ENCODE results near the gene CECR2.
"Not testable (repeated sequence)": the region's sequence is repeated elsewhere in the genome, so short reads cannot be mapped to it uniquely, and the experiment has no call there.

CECR2 gene

GRCh38 chr22:17400305-17400704, 31.0 kb downstream of the CECR2 start:
- H3K4me3 ChIP-seq (ENCODE audit: low read depth, low read length): no peak overlapping the region

GRCh38 chr22:17401728-17402127, 32.5 kb downstream of the CECR2 start:
- H3K4me3 ChIP-seq (ENCODE audit: low read depth, low read length): no peak overlapping the region

GRCh38 chr22:17402293-17402692, 33.0 kb downstream of the CECR2 start:
- no peak overlapping the region for H3K4me3 ChIP-seq (ENCODE audit: low read depth, low read length)

GRCh38 chr22:17403906-17404305, 34.6 kb downstream of the CECR2 start:
- no peak overlapping the region for H3K4me3 ChIP-seq (ENCODE audit: low read depth, low read length)

GRCh38 chr22:17407643-17408042, 38.4 kb downstream of the CECR2 start:
- H3K4me3 ChIP-seq (ENCODE audit: low read depth, low read length): no peak overlapping the region

GRCh38 chr22:17410576-17410975, 41.3 kb downstream of the CECR2 start:
- no peak overlapping the region for H3K4me3 ChIP-seq (ENCODE audit: low read depth, low read length)

GRCh38 chr22:17411213-17411612, 42.0 kb downstream of the CECR2 start:
- no peak overlapping the region for H3K4me3 ChIP-seq (ENCODE audit: low read depth, low read length)

- H3K4me3 ChIP-seq (ENCODE audit: low read depth, low read length): no peak overlapping the region
Observed at GRCh38 chr22:17412232-17412631, 43.0 kb downstream of the CECR2 start.

GRCh38 chr22:17418890-17419324, 49.6 kb downstream of the CECR2 start:
- H3K4me3 ChIP-seq (ENCODE audit: low read depth, low read length): no peak overlapping the region

- no peak overlapping the region for H3K4me3 ChIP-seq (ENCODE audit: low read depth, low read length)
Observed at GRCh38 chr22:17419348-17419747, 50.1 kb downstream of the CECR2 start.

GRCh38 chr22:17422736-17423343, 53.6 kb downstream of the CECR2 start:
- H3K4me3 ChIP-seq (ENCODE audit: low read depth, low read length): no peak overlapping the region

GRCh38 chr22:17423616-17424015, 54.4 kb downstream of the CECR2 start:
- H3K4me3 ChIP-seq (ENCODE audit: low read depth, low read length): no peak overlapping the region

GRCh38 chr22:17427528-17427927, 58.3 kb downstream of the CECR2 start:
- H3K4me3 ChIP-seq (ENCODE audit: low read depth, low read length): not testable (repeated sequence)

- H3K4me3 ChIP-seq (ENCODE audit: low read depth, low read length): no peak overlapping the region
Observed at GRCh38 chr22:17429516-17429915, 60.3 kb downstream of the CECR2 start.

- no peak overlapping the region for H3K4me3 ChIP-seq (ENCODE audit: low read depth, low read length)
Observed at GRCh38 chr22:17430412-17430811, 61.2 kb downstream of the CECR2 start.

GRCh38 chr22:17431179-17431578, 61.9 kb downstream of the CECR2 start:
- H3K4me3 ChIP-seq (ENCODE audit: low read depth, low read length): no peak overlapping the region

- no peak overlapping the region for H3K4me3 ChIP-seq (ENCODE audit: low read depth, low read length)
Observed at GRCh38 chr22:17434856-17435255, 65.6 kb downstream of the CECR2 start.

GRCh38 chr22:17435375-17435774, 66.1 kb downstream of the CECR2 start:
- H3K4me3 ChIP-seq (ENCODE audit: low read depth, low read length): no peak overlapping the region

GRCh38 chr22:17436382-17436980, 67.2 kb downstream of the CECR2 start:
- no peak overlapping the region for H3K4me3 ChIP-seq (ENCODE audit: low read depth, low read length)

- H3K4me3 ChIP-seq (ENCODE audit: low read depth, low read length): no peak overlapping the region
Observed at GRCh38 chr22:17436981-17437412, 67.7 kb downstream of the CECR2 start.

- H3K4me3 ChIP-seq (ENCODE audit: low read depth, low read length): no peak overlapping the region
Observed at GRCh38 chr22:17438026-17438425, 68.8 kb downstream of the CECR2 start.

GRCh38 chr22:17441326-17441725, 72.1 kb downstream of the CECR2 start:
- no peak overlapping the region for H3K4me3 ChIP-seq (ENCODE audit: low read depth, low read length)
